Stimulated activated effector memory CD8-positive, alpha-beta T cell treated with anti-CD3 and anti-CD28 coated beads, Interleukin-12 subunit alpha, Interleukin-12 subunit beta, amount 100 ng/mL, for 72 hours (primary cell): Measurements from ENCODE around the gene GGTA1.
"Not testable (repeated sequence)": the region's sequence is repeated elsewhere in the genome, so short reads cannot be mapped to it uniquely, and the experiment has no call there.

Source experiments
- ATAC-seq: fragments of 150-1000 bp; cut with Tn5 transposase; 2 replicates; pipeline ENCODE4 v1.10.0; 2021
- DNase-seq, 2 donors: peaks; one replicate each; pipeline ENCODE4 v3.0.0; 2021 to 2022; ENCODE audit warnings: low spot score in 2 of 2
- H3K27ac Mint-ChIP-seq: one replicate; pipeline ENCODE4 v1.8.0; 2022; ENCODE audit warnings: mild to moderate bottlenecking, mixed read lengths
- H3K36me3 Mint-ChIP-seq: one replicate; pipeline ENCODE4 v1.8.0; 2022; ENCODE audit warnings: mild to moderate bottlenecking, mixed read lengths
- H3K4me1 Mint-ChIP-seq: one replicate; pipeline ENCODE4 v1.8.0; 2022; ENCODE audit warnings: mixed read lengths
- H3K4me3 Mint-ChIP-seq: one replicate; pipeline ENCODE4 v1.8.0; 2022; ENCODE audit warnings: mild to moderate bottlenecking, mixed read lengths
- H3K9me3 Mint-ChIP-seq: one replicate; pipeline ENCODE4 v1.8.0; 2022; ENCODE audit warnings: mixed read lengths

Gene GGTA1

DNA sequence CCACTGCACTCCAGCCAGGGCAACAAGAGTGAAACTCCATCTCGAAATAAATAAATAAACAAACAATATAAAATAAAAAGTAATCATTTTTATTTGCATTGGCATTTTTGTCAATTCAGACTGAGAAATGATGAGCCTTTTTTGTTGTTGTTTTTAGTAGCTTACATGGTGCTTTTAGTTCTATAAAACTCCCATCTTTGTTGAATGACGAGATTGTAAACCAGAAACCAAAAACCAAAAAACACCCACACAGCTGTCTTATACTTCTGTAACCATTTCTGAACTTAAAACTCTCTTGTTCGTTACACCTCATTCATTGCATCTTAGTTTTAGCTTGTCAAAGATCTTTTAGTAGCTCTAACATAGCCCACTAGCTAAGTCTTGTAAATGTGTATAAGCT lies 44.7 kb downstream of the GGTA1 start:
- peak overlapping the region; percentile 22 for H3K4me3 Mint-ChIP-seq
- H3K4me1 Mint-ChIP-seq, result peaks cover 13% of the 10 kb centered on the region
- no peak overlapping the region for H3K27ac Mint-ChIP-seq
- no peaks in the 10 kb centered on the region for H3K9me3 Mint-ChIP-seq
- DNase-seq (no peak), ATAC-seq (peak; percentile 60)
- no peaks in the 10 kb centered on the region for H3K36me3 Mint-ChIP-seq

DNA sequence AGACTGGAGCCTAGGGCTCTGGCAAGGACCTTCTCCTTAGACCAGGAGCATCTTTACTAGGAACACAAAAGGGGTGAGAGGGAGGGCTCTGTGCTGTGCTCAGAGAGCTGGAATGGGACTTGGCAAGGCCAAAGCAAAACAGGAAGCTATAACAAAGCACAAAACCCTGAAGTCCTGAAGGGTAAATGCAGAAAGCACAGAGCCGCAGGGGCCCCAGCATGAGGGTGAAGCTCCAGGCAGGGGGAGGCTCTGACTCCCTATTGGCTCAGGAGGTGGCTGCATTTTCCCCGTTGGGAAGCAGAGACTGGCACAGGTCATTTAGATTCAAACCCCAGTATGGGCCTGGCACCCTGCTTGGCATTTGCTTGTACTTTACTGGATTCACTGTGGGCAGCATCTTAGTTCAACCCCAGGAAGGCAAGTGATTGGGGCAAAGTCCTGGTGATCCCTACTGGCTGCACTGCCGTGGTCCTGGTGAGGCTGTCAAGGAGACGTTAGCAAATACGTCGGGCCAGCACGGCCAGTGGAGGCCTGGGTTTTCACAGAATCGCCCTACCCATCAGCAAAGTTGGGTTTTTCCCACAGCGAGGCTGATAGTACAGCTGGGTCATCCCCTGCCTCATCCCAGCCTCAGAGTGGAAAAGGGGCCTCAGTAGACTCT lies 46.3 kb downstream of the GGTA1 start:
- no peak for ATAC-seq

DNA sequence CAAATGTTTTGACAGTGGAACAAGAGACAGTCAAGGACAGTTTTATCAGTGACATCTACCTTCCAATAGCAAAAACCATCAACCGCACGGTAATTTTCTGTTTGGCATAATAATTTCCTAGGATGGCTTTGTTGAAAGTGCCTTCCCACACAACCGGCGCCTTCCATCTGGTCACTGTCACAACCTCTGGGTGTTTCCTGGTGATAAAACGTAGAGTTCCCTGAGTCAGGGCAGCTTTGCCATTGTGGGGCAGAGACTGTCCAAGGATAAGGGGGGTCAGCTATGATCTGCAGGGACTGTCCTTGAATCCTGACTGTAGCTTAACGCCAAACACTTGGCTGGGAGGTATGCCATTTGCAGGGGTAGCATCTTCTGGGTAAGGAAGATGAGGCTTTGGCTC lies 47.6 kb downstream of the GGTA1 start:
- DNase-seq (no peak), ATAC-seq (no peak)
- Mint-ChIP-seq H3K4me3 (no peak overlapping the region), H3K36me3 (no peaks in the 10 kb centered on the region), H3K9me3 (no peaks in the 10 kb centered on the region), H3K4me1 (peaks cover 20% of the 10 kb centered on the region), H3K27ac (no peak overlapping the region)

More for the DNA sequence above, 46.3 kb downstream of the GGTA1 start:
- H3K27ac Mint-ChIP-seq, result no peak overlapping the region
- H3K36me3 Mint-ChIP-seq, result no peaks in the 10 kb centered on the region
- no peak for DNase-seq
- no peaks in the 10 kb centered on the region for H3K9me3 Mint-ChIP-seq
- peaks cover 13% of the 10 kb centered on the region for H3K4me1 Mint-ChIP-seq
- no peak overlapping the region for H3K4me3 Mint-ChIP-seq

DNA sequence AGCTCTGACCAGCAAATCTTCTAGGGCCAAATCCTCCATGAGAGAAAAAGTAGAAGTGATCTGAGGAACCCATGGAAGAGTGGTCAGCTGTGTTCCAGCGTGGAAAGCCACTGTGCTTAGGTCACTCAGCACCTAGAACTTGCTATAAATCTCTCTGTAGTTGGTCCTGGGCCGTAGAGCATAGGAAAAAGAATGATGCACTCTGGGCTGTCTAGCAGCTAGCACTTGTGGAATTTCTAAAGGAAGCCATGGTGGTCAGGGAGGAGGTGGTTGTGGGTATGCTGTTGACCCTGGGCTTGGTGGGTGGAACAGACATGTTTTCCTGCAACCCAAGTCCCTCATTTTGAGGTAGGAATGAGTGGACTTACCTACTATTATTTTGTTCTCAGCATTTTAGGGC lies 48.1 kb downstream of the GGTA1 start:
- no peak overlapping the region for H3K4me3 Mint-ChIP-seq
- no peaks in the 10 kb centered on the region for H3K36me3 Mint-ChIP-seq
- ATAC-seq (no peak), DNase-seq (no peak)
- peaks cover 20% of the 10 kb centered on the region for H3K4me1 Mint-ChIP-seq
- no peaks in the 10 kb centered on the region for H3K9me3 Mint-ChIP-seq
- H3K27ac Mint-ChIP-seq, result no peak overlapping the region

DNA sequence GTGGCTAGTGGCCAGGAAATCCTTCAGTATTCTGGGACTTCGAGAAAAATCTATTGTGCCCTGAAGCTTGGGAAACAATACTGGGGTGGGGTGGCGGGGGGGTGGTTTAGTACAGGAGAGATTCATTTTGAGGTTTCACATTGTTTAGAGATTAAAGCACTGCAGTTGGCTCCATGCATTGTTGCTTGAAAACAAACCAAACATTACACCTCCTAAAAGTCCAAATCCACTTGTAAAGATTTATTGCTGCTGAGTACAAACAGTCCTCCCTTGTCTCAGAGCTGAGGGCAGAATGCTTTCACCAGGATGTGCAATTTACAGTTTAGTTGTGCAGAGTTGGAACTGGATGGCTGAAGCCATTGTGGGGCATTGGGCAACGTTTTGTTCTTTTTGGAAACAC lies 49.4 kb downstream of the GGTA1 start:
- no peaks in the 10 kb centered on the region for H3K9me3 Mint-ChIP-seq
- no peaks in the 10 kb centered on the region for H3K36me3 Mint-ChIP-seq
- DNase-seq, result no peak
- no peak for ATAC-seq
- H3K4me3 Mint-ChIP-seq, result no peak overlapping the region
- H3K27ac Mint-ChIP-seq, result no peak overlapping the region
- peaks cover 11% of the 10 kb centered on the region for H3K4me1 Mint-ChIP-seq

DNA sequence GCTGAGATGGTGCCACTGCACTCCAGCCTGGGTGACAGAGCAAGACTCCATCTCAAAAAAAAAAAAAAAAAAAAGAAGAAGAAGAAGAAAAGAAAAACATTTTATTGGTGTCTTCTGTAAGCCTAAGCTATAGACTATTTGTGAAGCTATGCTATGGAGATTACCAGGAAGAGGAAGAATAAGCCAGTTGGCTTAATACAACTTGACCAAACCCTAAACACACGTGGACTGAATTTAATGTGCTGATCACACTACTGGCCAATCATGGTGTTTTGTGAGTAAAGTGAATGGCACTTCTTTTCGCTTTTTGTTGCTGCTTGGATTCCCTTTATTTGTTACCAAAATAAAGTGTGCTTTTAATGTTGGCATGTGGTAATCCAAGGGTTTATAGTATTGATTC lies 49.9 kb downstream of the GGTA1 start:
- H3K27ac Mint-ChIP-seq, result no peak overlapping the region
- no peak overlapping the region for H3K4me3 Mint-ChIP-seq
- no peaks in the 10 kb centered on the region for H3K36me3 Mint-ChIP-seq

DNA sequence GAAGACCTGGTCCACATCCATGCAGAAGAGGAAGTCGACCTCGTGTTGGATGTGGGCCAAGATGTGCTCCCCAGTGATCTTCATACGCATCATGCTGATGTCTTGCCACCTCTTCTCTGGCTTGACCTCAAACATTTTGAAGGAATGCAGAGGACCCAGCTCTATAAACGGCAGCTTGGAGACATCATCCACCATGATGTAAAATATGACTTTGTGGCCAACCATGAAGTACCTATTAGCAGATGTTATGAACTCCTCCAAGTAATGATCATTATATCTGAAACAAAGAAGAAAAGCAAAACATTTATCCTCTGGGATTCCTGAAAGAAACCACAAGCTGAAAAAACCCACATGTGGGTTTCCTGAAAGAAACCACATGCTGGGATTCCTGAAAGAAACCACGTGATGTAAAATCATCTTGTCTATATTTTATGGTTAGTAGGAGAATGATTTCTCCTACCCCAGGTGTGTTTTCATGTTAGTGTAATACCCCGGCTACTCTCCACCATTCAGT lies 52.3 kb downstream of the GGTA1 start:
- Mint-ChIP-seq H3K9me3 (no peaks in the 10 kb centered on the region), H3K36me3 (no peaks in the 10 kb centered on the region), H3K4me3 (no peak overlapping the region), H3K27ac (no peak overlapping the region), H3K4me1 (peaks cover 7% of the 10 kb centered on the region)
- DNase-seq (no peak), ATAC-seq (no peak)

More for the DNA sequence above, 49.9 kb downstream of the GGTA1 start:
- no peak for DNase-seq
- Mint-ChIP-seq H3K4me1 (peaks cover 7% of the 10 kb centered on the region), H3K9me3 (no peaks in the 10 kb centered on the region)
- ATAC-seq, result no peak

DNA sequence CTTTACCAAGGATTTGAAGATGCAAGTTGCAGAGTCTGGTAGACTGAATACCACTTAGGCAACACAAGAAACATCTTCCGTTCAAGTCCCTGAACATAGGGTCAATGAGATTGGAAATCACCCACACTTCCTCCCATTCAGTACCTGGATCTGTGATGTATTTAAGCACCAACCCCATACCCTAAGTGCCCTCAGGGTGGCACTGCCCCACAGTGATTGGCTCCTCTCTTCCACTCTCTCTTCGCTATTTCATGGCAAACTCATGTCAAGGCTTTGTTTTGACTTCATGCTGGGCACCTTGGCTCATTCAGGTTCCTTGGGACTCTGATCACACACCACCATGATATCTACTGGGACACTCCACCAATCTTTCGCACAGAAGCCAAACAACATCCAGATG lies 53.7 kb downstream of the GGTA1 start:
- Mint-ChIP-seq H3K27ac (no peak overlapping the region), H3K36me3 (no peaks in the 10 kb centered on the region), H3K4me3 (no peak overlapping the region), H3K9me3 (no peaks in the 10 kb centered on the region), H3K4me1 (peaks cover 7% of the 10 kb centered on the region)
- DNase-seq, result no peak
- peak; percentile 64 for ATAC-seq

DNA sequence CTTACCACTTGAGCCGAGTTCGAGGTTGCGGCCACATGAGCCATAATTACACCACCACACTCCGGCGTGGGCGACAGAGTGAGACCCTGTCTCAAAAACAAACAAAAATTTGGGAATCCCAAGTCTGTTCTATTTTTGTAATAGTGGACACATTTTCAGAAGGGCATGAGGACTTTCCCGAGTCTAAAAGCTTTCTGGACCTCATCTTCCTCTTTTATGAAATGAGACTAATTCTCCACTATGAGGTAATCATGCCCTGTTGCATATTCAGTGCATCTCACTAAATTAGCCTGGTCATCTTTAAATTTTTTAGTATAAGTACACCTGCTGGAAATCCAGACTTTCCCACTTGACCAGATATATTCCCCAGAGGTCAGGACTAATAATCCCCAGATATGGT lies 55.7 kb downstream of the GGTA1 start:
- Mint-ChIP-seq H3K9me3 (no peaks in the 10 kb centered on the region), H3K36me3 (no peaks in the 10 kb centered on the region), H3K4me1 (peaks cover 7% of the 10 kb centered on the region), H3K4me3 (no peak overlapping the region), H3K27ac (no peak overlapping the region)
- no peak for DNase-seq
- ATAC-seq, result no peak

DNA sequence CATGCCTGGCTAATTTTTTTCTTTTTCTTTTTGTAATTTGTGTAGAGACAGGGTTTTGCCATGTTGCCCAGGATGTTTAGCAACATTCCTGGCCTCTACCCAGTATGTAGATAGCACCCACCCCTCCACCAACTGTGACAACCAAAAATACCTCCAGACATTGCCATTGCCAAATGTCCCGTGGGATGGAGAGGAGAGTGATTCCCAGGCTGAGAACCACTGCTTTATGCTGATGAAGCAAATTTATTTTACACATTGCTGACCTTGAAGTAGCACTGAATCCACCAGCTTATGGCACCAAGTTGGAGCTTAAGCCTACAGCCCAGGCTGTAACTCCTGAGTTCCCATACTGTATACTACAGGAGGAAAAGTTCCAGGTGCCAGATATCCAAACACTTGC lies 58.5 kb downstream of the GGTA1 start:
- DNase-seq (no peak), ATAC-seq (no peak)
- Mint-ChIP-seq H3K4me3 (no peak overlapping the region), H3K4me1 (no peaks in the 10 kb centered on the region), H3K27ac (no peak overlapping the region), H3K9me3 (no peaks in the 10 kb centered on the region), H3K36me3 (no peaks in the 10 kb centered on the region)

DNA sequence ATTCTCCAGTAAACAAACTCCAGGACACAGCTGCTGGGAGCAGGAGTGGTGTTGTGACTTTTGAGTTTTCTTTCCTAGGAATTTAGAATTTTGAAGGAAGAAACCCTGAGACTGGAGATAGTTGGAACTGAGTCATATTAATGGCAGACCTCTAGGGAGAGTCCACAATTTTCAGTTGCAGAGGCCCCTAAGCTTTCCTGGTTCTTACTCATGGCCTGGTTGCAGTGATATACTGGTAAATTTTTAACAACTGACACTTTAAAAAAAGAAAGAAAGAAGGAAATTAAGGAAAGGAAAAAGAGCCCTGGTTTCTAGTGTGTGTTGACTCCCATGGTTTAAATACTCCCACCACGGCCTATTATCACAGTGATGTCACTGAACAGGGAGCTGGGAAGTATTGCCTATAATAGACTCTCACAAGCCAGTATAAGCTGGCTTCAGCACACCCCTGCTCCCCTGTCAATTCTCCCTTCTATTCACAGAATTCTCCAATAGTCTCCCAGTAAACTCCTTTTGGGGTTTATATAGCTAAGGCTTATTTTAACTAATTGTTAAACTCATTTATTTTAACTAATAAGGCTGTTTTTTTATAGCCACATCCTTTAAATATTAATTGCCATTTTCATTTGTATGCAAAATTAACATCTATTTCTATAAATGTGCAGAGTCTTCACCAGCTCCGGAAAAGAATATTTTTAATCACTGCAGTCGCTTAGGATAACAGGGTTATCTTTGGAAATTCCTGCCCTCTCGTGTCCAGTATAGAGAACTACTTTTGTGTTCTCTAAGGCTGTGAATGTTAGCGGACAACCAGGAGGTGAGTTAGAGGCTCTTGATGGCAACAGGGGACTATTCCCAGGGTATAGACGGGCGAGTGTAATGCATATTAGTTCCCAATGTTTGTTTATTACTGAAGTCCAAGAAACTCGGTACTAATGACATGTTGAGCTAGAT lies 59.7 kb downstream of the GGTA1 start:
- no peak overlapping the region for H3K4me3 Mint-ChIP-seq
- no peaks in the 10 kb centered on the region for H3K9me3 Mint-ChIP-seq
- no peaks in the 10 kb centered on the region for H3K36me3 Mint-ChIP-seq
- DNase-seq (no peak), ATAC-seq (no peak)
- no peaks in the 10 kb centered on the region for H3K4me1 Mint-ChIP-seq
- H3K27ac Mint-ChIP-seq, result no peak overlapping the region

DNA sequence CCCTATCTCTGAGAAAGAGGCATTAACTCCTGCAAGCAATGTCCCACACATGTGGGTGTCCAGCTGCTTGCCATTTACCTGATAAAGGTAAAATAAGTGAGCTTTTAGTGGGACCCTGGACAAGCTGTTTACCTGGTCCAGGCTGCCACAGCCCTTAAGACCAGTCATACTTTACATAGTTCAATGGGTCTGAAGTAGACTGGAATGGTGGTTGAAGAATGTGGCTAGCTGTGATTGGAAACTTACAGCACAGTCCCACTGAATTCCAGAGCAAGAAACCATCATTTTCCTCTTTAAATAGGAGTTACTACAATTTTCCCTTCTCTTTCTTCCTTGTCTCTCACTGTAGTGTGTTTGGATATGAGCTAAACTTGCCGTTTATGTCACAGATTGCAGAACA lies 60.6 kb downstream of the GGTA1 start:
- no peak overlapping the region for H3K4me3 Mint-ChIP-seq
- DNase-seq (no peak), ATAC-seq (no peak)
- H3K27ac Mint-ChIP-seq, result no peak overlapping the region
- H3K4me1 Mint-ChIP-seq, result no peaks in the 10 kb centered on the region
- no peaks in the 10 kb centered on the region for H3K9me3 Mint-ChIP-seq
- H3K36me3 Mint-ChIP-seq, result no peaks in the 10 kb centered on the region

DNA sequence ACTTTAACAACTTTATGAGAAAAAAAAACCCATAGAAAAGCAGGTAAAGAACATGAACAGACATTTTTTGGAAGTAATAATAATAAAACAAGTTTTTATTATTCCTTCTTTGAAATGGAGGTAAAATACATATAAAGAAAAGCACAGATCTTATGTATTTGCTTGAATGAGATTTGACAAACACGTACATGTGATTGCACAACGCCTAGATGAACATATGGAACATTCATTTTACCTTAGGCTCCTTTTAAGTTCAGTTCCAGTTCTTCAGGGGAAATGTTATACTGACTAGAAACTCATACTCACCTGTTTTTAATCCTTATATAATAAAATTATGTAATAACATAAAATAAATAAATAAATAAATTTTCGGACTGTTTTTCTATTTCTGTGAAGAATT lies 61.8 kb downstream of the GGTA1 start:
- no peak for ATAC-seq
- no peak for DNase-seq
- Mint-ChIP-seq H3K9me3 (no peaks in the 10 kb centered on the region), H3K4me1 (no peaks in the 10 kb centered on the region), H3K4me3 (no peak overlapping the region), H3K36me3 (no peaks in the 10 kb centered on the region), H3K27ac (no peak overlapping the region)

DNA sequence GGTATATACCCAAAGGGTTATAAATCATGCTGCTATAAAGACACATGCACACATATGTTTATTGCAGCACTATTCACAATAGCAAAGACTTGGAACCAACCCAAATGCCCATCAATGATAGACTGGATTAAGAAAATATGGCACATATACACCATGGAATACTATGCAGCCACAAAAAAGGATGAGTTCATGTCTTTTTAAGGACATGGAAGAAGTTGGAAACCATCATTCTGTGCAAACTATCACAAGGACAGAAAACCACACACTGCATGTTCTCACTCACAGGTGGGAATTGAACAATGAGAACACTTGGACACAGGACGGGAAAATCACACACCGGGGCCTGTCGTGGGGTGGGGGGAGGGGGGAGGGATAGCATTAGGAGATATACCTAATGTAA lies 62.6 kb downstream of the GGTA1 start:
- not testable (repeated sequence) for H3K4me3 Mint-ChIP-seq, ATAC-seq, H3K36me3 Mint-ChIP-seq, H3K4me1 Mint-ChIP-seq, H3K9me3 Mint-ChIP-seq, DNase-seq, H3K27ac Mint-ChIP-seq

DNA sequence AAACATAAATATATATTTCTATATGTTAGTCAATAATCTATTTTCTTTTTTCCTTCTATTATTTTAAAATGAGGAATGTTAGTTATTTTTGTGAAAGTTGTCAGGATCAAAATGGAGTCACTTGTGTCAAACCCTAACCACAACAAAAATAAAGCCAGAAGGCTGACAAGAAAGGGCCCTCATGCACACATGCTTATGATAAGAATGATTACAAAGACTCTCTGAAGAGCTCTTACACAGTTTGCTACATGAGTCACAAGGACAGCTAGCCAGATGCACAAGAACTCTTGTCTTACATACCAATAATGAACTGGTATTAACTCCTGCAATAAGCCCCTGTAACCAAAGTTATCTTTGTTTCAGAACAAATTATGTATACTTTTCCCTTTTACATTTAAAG lies 64.7 kb downstream of the GGTA1 start:
- H3K36me3 Mint-ChIP-seq, result no peaks in the 10 kb centered on the region
- no peaks in the 10 kb centered on the region for H3K9me3 Mint-ChIP-seq
- no peak overlapping the region for H3K4me3 Mint-ChIP-seq
- H3K27ac Mint-ChIP-seq, result no peak overlapping the region
- no peaks in the 10 kb centered on the region for H3K4me1 Mint-ChIP-seq
- ATAC-seq (no peak), DNase-seq (no peak)

DNA sequence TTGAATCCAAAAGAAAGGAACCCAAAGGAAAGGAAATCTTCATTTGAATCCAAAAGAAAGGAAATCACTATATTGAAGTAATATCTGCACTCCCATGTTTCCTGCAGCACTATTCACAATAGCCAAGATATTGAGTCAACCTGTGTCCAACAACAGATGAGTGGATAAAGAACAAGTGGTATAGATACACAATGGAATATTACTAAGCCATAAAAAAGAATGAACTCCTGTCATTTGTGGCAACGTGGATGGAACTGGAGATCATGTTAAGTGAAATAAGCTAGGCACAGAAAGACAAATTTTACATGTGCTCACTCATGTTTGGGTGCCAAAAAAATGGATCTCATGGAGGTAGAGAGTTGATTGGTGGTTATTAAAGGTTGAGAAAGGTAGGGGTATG lies 71.7 kb downstream of the GGTA1 start:
- no peaks in the 10 kb centered on the region for H3K36me3 Mint-ChIP-seq
- H3K4me3 Mint-ChIP-seq, result no peak overlapping the region
- H3K9me3 Mint-ChIP-seq, result peaks cover 2% of the 10 kb centered on the region
- no peak for ATAC-seq
- no peak overlapping the region for H3K27ac Mint-ChIP-seq
- DNase-seq, result no peak
- no peaks in the 10 kb centered on the region for H3K4me1 Mint-ChIP-seq
